Neuronal stem cell (in vitro differentiated cells): ENCODE results near the gene USP6.
"Not testable (repeated sequence)": the region's sequence is repeated elsewhere in the genome, so short reads cannot be mapped to it uniquely, and the experiment has no call there.

ENCODE experiments used
- DNase-seq: peaks from one replicate; pipeline ENCODE4 v3.0.0-alpha.2; 2013; ENCODE audit warnings: low spot score
- H2AFZ ChIP-seq: one replicate; pipeline ENCODE4 v1.6.1; 2013; ENCODE audit warnings: mild to moderate bottlenecking, low read length, inconsistent platforms
- H2AK5ac ChIP-seq: 2 replicates; pipeline ENCODE4 v1.6.1; 2013; ENCODE audit warnings: low read depth, mild to moderate bottlenecking, inconsistent platforms, low read length, moderate library complexity, mixed read lengths
- H2BK120ac ChIP-seq: 2 replicates; pipeline ENCODE4 v1.6.1; 2013; ENCODE audit warnings: low read depth, mild to moderate bottlenecking, inconsistent platforms, low read length, moderate library complexity, mixed read lengths
- H2BK12ac ChIP-seq: one replicate; pipeline ENCODE4 v1.6.1; 2013; ENCODE audit warnings: low read length, inconsistent platforms
- H2BK15ac ChIP-seq: 2 replicates; pipeline ENCODE4 v1.6.1; 2013; ENCODE audit warnings: mild to moderate bottlenecking, low read length, inconsistent platforms, mixed read lengths
- H2BK5ac ChIP-seq: one replicate; pipeline ENCODE4 v1.6.1; 2013; ENCODE audit warnings: inconsistent platforms, mild to moderate bottlenecking, low read length, moderate library complexity
- H3K14ac ChIP-seq: one replicate; pipeline ENCODE4 v1.6.1; 2013; ENCODE audit warnings: low read length, inconsistent platforms
- H3K18ac ChIP-seq: 2 replicates; pipeline ENCODE4 v1.6.1; 2013; ENCODE audit warnings: low read length, inconsistent platforms
- H3K23ac ChIP-seq: 2 replicates; pipeline ENCODE4 v1.6.1; 2013; ENCODE audit warnings: low read depth, mild to moderate bottlenecking, mixed read lengths, low read length, inconsistent platforms; ENCODE audit not compliant: poor library complexity
- H3K27ac ChIP-seq: replicated peaks from 3 replicates; pipeline ENCODE4 v1.5.1; 2013; ENCODE audit warnings: low read length, inconsistent platforms
- H3K27me3 ChIP-seq, 3 experiments: 2 replicates each; pipeline ENCODE4 v1.6.1; 2013; ENCODE audit warnings: low read length in 3 of 3, mild to moderate bottlenecking in 2 of 3, inconsistent platforms in 1 of 3, low read depth in 1 of 3, mixed read lengths in 1 of 3, moderate library complexity in 1 of 3; ENCODE audit not compliant: control insufficient read depth in 3 of 3, insufficient read depth in 3 of 3
- H3K36me3 ChIP-seq, 2 donors: replicated peaks in 1 of 2; 2 replicates each; pipeline ENCODE4 v1.6.1; 2013; ENCODE audit warnings: low read length in 2 of 2; ENCODE audit not compliant: control insufficient read depth in 2 of 2, insufficient read depth in 2 of 2
- H3K4ac ChIP-seq: 2 replicates; pipeline ENCODE4 v1.6.1; 2013; ENCODE audit warnings: inconsistent platforms, mild to moderate bottlenecking, low read length, moderate library complexity
- H3K4me1 ChIP-seq, 2 donors: 1 replicate in 1 of 2; 2 replicates in 1 of 2; pipeline ENCODE4 v1.6.1; 2013; ENCODE audit warnings: low read length in 2 of 2, low read depth in 1 of 2; ENCODE audit not compliant: control insufficient read depth in 2 of 2, insufficient read depth in 1 of 2
- H3K4me2 ChIP-seq: one replicate; pipeline ENCODE4 v1.6.1; 2013; ENCODE audit warnings: mild to moderate bottlenecking, low read length, inconsistent platforms; ENCODE audit not compliant: insufficient read depth, poor library complexity, severe bottlenecking
- H3K4me3 ChIP-seq, 2 donors: 2 replicates each; pipeline ENCODE4 v1.5.1; 2013; ENCODE audit warnings: low read length in 2 of 2, mild to moderate bottlenecking in 2 of 2, inconsistent platforms in 1 of 2, moderate library complexity in 1 of 2
- H3K79me1 ChIP-seq: one replicate; pipeline ENCODE4 v1.6.1; 2013; ENCODE audit warnings: low read depth, mild to moderate bottlenecking, inconsistent platforms, low read length, moderate library complexity
- H3K9ac ChIP-seq: one replicate; pipeline ENCODE4 v1.6.1; 2013; ENCODE audit warnings: mild to moderate bottlenecking, low read depth, low read length, inconsistent platforms; ENCODE audit not compliant: poor library complexity
- H3K9me3 ChIP-seq, 2 donors: replicated peaks in 1 of 2; 2 replicates each; pipeline versions ENCODE3 to v1.6.1; 2013; ENCODE audit warnings: low read length in 2 of 2, mild to moderate bottlenecking in 2 of 2, inconsistent platforms in 1 of 2, low read depth in 1 of 2, mixed read lengths in 1 of 2, moderate library complexity in 1 of 2; ENCODE audit not compliant: control insufficient read depth in 2 of 2, insufficient read depth in 1 of 2
- H4K8ac ChIP-seq: one replicate; pipeline ENCODE4 v1.6.1; 2013; ENCODE audit warnings: low read depth, mild to moderate bottlenecking, inconsistent platforms, low read length, moderate library complexity
- H4K91ac ChIP-seq: one replicate; pipeline ENCODE4 v1.6.1; 2013; ENCODE audit warnings: low read length, low read depth, mild to moderate bottlenecking, inconsistent platforms; ENCODE audit not compliant: poor library complexity
- WGBS, 2 donors: extraction: QIAGEN DNeasy Blood & Tissue Kit; methylation state at CpG; one replicate each; pipeline ENCODE4 v1.1.7; 2013; ENCODE audit warnings: missing lambda C conversion rate in 2 of 2, mixed read lengths in 1 of 2; ENCODE audit not compliant: insufficient read length in 2 of 2, insufficient replicate concordance in 1 of 2; ENCODE audit errors: extremely low coverage in 2 of 2; 5-methylcytosine and 5-hydroxymethylcytosine counted together

The USP6 gene

DNA sequence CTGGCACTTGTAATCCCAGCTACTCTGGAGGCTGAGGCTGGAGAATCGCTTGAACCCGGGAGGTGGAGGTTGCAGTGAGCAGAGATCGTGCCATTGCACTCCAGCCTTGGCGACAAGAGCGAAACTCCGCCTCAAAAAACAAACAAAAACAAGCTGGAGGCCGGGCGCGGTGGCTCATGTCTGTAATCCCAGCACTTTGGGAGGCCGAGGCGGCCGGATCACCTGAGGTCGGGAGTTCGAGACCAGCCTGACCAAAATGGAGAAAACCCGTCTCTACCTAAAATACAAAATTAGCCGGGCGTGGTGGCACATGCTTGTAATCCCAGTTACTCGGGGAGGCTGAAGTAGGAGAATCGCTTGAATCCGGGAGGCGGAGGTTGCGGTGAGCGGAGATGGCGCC is 38.6 kb upstream of the USP6 start:
- not testable (repeated sequence) for H3K4me2 ChIP-seq, H3K14ac ChIP-seq, H3K4me1 ChIP-seq, H3K18ac ChIP-seq, H3K36me3 ChIP-seq, H3K79me1 ChIP-seq, H2AFZ ChIP-seq, H4K91ac ChIP-seq, H2AK5ac ChIP-seq, H3K4me3 ChIP-seq, H3K23ac ChIP-seq, H3K4ac ChIP-seq, H4K8ac ChIP-seq, H3K27ac ChIP-seq, H2BK120ac ChIP-seq, H3K9ac ChIP-seq, H2BK15ac ChIP-seq, DNase-seq, H2BK5ac ChIP-seq, H2BK12ac ChIP-seq
- Histone ChIP-seq H3K27me3 (peaks cover 0 to 11% (median 0%) of the 10 kb centered on the region in 3 experiments), H3K9me3 (peaks cover 4 to 15% of the 10 kb centered on the region in 2 donors)
- no CpG with 5 or more reads among the region's 24 CpGs for WGBS, 2 donors

DNA sequence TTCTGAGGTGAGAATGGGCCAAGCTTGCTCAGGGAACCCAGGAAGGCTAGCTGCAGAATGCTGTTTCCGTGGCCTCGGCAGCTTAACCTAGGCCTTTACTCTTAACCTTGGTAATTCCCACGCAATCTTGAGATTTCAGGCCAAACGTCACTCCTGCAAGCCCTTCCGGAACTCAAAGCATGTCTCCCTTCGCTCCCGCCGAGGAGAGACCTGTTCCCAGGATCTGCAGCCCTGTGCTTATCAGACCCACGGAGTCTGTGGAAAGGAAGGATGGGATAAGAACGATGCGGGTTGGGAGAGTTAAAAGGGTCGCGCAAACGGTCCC is 38.1 kb upstream of the USP6 start:
- Histone ChIP-seq H3K4me2 (no peak overlapping the region), H2AFZ (no peak overlapping the region), H3K18ac (peak overlapping the region; percentile 59), H2BK5ac (no peak overlapping the region), H3K4ac (no peak overlapping the region), H3K9ac (no peak overlapping the region), H3K4me1 (peaks cover 0 to 2% of the 10 kb centered on the region in 2 donors), H2BK120ac (no peak overlapping the region), H4K91ac (no peak overlapping the region), H3K4me3 (no peak overlapping the region), H3K9me3 (peaks cover 4 to 16% of the 10 kb centered on the region in 2 donors), H3K27me3 (peaks cover 0 to 11% (median 0%) of the 10 kb centered on the region in 3 experiments), H2BK12ac (no peak overlapping the region), H3K27ac (no peak overlapping the region), H2BK15ac (peak overlapping the region; percentile 30), H3K14ac (no peak overlapping the region), H2AK5ac (no peak overlapping the region), H3K79me1 (no peaks in the 10 kb centered on the region), H3K36me3 (no peaks in the 10 kb centered on the region), H3K23ac (no peak overlapping the region), H4K8ac (no peak overlapping the region)
- WGBS, 2 donors, result 100% methylated on average over 2 of the region's 14 CpGs; no CpG with 5 or more reads in 1 of the 2 donors
- DNase-seq, result no peak

DNA sequence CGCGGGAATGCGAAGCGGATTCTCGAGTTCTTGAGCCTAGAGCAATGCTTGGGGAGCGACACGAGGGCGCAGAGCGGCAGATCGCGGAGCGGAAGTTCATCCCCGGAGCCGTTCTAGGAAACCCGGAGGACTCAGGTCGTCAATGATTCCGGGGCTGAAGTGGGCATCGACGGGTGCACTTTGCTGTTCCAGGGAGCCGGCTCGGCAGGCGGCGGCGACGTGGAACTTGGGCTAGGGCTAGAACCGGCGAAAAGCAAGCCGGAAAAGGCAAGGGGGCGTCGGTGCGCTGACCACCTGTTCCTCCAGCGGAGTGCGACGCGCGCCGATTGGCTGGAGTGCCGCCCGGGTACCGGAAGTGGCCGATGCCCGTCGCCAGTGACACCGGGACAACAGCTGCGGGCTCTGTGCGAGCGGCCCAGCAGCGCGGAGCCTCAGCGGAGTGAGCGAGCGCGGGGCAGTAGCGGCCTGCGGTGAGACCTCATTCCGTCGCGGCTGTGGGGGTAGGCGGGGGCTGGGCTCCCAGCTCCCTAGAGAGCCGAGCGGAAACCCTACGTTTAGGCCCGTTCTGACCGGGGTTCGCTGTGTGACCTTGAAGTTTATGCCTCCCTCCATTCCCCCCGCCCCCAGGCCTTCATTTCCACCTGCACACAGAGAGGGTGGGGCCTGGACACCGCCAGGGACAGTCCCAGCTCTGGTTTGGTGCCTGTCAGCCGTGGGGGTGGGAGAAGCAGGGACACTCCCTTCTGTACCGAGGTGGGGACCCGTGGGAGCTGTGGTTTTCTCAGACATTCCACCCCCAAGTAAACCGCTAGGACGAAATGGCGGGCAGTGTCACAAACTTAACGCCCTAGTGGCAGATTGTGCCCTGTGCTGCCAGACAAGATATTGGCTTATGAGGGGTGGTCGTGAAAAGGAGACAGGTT is 37.5 kb upstream of the USP6 start, which contains the start of gene ZFP3:
ZFP3 (plus strand) TSS at position 362 of the 923 bp plus-strand sequence. CDS start 13,038 bp downstream, outside the sequence.
- Histone ChIP-seq H3K4me2 (peak within 1 kb of the TSS; percentile 31), H2BK15ac (peak within 1 kb of the TSS; percentile 30), H3K4ac (no peak within 1 kb of the TSS), H3K79me1 (no peaks in the 10 kb centered on the region), H3K36me3 (no peaks in the 10 kb centered on the region), H4K91ac (no peak within 1 kb of the TSS), H3K4me1 (peaks cover 0 to 2% of the 10 kb centered on the region in 2 donors), H2BK12ac (peak within 1 kb of the TSS; percentile 42), H3K9ac (peak within 1 kb of the TSS; percentile 3), H3K27me3 (peaks cover 0 to 11% (median 0%) of the 10 kb centered on the region in 3 experiments), H2AFZ (no peak within 1 kb of the TSS), H3K18ac (peak within 1 kb of the TSS; percentile 59), H3K27ac (no peak within 1 kb of the TSS), H3K9me3 (peaks cover 4 to 17% of the 10 kb centered on the region in 2 donors), H2BK120ac (no peak within 1 kb of the TSS), H3K23ac (no peak within 1 kb of the TSS), H3K14ac (no peak within 1 kb of the TSS), H2AK5ac (peak within 1 kb of the TSS; percentile 68), H2BK5ac (no peak within 1 kb of the TSS), H4K8ac (peak within 1 kb of the TSS; percentile 89), H3K4me3 (peak within 1 kb of the TSS in 1 of 2 donors; percentile 65)
- no CpG with 5 or more reads among the region's 75 CpGs for WGBS, 2 donors
- no peak for DNase-seq

DNA sequence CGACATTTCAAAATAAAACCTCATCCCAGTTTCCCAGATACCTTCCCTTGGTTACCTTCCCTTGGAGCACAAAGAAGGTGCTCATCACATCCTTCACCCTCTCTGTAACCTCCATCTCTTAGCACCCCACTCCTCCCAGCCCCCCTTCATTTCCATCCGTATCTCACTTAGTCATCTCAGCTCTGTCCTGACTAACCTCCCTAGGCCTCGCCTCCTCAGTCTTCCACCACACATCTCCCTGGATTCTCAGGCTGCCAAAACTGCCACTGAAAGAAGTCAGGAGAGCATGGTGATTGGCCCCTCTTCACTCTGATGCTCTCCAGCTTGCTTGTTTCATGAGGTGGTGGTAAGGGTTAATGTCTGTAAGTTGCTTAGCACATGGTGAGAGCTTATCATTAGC is 35.2 kb upstream of the USP6 start:
- Histone ChIP-seq H3K4ac (no peak overlapping the region), H3K9ac (no peak overlapping the region), H2AK5ac (no peak overlapping the region), H3K4me1 (peaks cover 0 to 2% of the 10 kb centered on the region in 2 donors), H3K4me2 (no peak overlapping the region), H3K27ac (no peak overlapping the region), H3K27me3 (peaks cover 0 to 11% (median 0%) of the 10 kb centered on the region in 3 experiments), H3K36me3 (no peaks in the 10 kb centered on the region), H2BK12ac (no peak overlapping the region), H3K23ac (no peak overlapping the region), H3K18ac (no peak overlapping the region), H4K91ac (no peak overlapping the region), H3K14ac (no peak overlapping the region), H3K9me3 (peaks cover 2 to 17% of the 10 kb centered on the region in 2 donors), H3K79me1 (no peaks in the 10 kb centered on the region), H4K8ac (no peak overlapping the region), H2BK15ac (no peak overlapping the region), H2AFZ (no peak overlapping the region), H3K4me3 (no peak overlapping the region), H2BK120ac (no peak overlapping the region), H2BK5ac (no peak overlapping the region)
- no CpG with 5 or more reads among the region's 3 CpGs for WGBS, 2 donors
- DNase-seq, result no peak
